ENCODE measurements around the gene C1orf141.

C1orf141 gene

GRCh38 chr1:67060811-67061218 is 74.0 kb downstream of the C1orf141 start:
- Histone ChIP-seq H3K27me3 (ENCODE audit: insufficient read depth, low read depth, severe bottlenecking) (no peaks in the 10 kb centered on the region), H3K27ac (no peak overlapping the region), H3K9me3 (ENCODE audit: severe bottlenecking) (no peaks in the 10 kb centered on the region), H3K4me3 (ENCODE audit: low read depth, low read length) (no peak overlapping the region), H3K36me3 (no peaks in the 10 kb centered on the region)
- DNase-seq: no peak
- no peak for TF ChIP-seq CTCF (IDR thresholded peaks at IDR 0.05; ENCODE audit: low read depth, low read length)

GRCh38 chr1:67059346-67059745 is 75.4 kb downstream of the C1orf141 start:
- Histone ChIP-seq H3K4me3 (ENCODE audit: low read depth, low read length) (no peak overlapping the region), H3K27ac (no peak overlapping the region), H3K9me3 (ENCODE audit: severe bottlenecking) (no peaks in the 10 kb centered on the region), H3K36me3 (no peaks in the 10 kb centered on the region), H3K27me3 (ENCODE audit: insufficient read depth, low read depth, severe bottlenecking) (no peaks in the 10 kb centered on the region)
- no peak for TF ChIP-seq CTCF (IDR thresholded peaks at IDR 0.05; ENCODE audit: low read depth, low read length)
- DNase-seq: no peak

- Histone ChIP-seq H3K27me3 (ENCODE audit: insufficient read depth, low read depth, severe bottlenecking) (no peaks in the 10 kb centered on the region), H3K27ac (no peak overlapping the region), H3K36me3 (no peaks in the 10 kb centered on the region), H3K4me3 (ENCODE audit: low read depth, low read length) (no peak overlapping the region), H3K9me3 (ENCODE audit: severe bottlenecking) (no peaks in the 10 kb centered on the region)
- no peak for TF ChIP-seq CTCF (IDR thresholded peaks at IDR 0.05; ENCODE audit: low read depth, low read length)
- DNase-seq: no peak
Measured at GRCh38 chr1:67058761-67059160, 76.0 kb downstream of the C1orf141 start.

- Histone ChIP-seq H3K9me3 (ENCODE audit: severe bottlenecking) (no peaks in the 10 kb centered on the region), H3K36me3 (no peaks in the 10 kb centered on the region), H3K27ac (no peak overlapping the region), H3K4me3 (ENCODE audit: low read depth, low read length) (no peak overlapping the region), H3K27me3 (ENCODE audit: insufficient read depth, low read depth, severe bottlenecking) (no peaks in the 10 kb centered on the region)
- TF ChIP-seq CTCF (IDR thresholded peaks at IDR 0.05; ENCODE audit: low read depth, low read length): no peak
- DNase-seq: no peak
Measured at GRCh38 chr1:67058242-67058641, 76.5 kb downstream of the C1orf141 start.

GRCh38 chr1:67053785-67054772 is 80.7 kb downstream of the C1orf141 start, which contains the start of gene SLC35D1:
TSS of gene SLC35D1 (minus strand) at chr1:67054148. CDS start at chr1:67054013, 135 bp downstream.
- peak; percentile 94 for DNase-seq
- TF ChIP-seq CTCF (IDR thresholded peaks at IDR 0.05; ENCODE audit: low read depth, low read length): no peak
- no peaks in the 10 kb centered on the region for H3K9me3 ChIP-seq (ENCODE audit: severe bottlenecking)
- no peaks in the 10 kb centered on the region for H3K27me3 ChIP-seq (ENCODE audit: insufficient read depth, low read depth, severe bottlenecking)
- H3K36me3 ChIP-seq: peaks cover 7% of the 10 kb centered on the region
- peak within 1 kb of the TSS; percentile 93 for H3K27ac ChIP-seq
- peak within 1 kb of the TSS; percentile 76 for H3K4me3 ChIP-seq (ENCODE audit: low read depth, low read length)

All from WERI-Rb-1 (cell line).